ENCODE data around the gene AFTPH.

DNA sequence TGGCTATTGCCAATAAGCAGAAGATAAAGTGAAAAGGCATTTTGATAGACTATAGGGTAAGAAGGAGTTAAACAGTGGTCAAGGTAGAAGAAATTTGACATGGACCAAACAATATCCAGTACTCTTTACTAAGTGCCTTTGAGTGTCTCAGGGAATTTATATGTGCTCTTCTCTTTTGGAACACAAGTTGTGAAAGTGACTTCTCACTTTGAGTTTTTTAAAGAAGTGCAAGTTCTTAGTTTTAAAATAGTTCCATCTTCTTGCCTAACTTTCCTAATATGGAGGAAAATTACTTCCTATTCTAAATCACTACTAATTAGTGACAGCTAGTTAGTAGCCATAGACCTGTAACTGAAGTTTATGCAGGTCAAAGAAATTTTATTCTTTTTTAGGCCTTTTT, 63.4 kb downstream of the AFTPH start:
- TF ChIP-seq, protein P1, sequence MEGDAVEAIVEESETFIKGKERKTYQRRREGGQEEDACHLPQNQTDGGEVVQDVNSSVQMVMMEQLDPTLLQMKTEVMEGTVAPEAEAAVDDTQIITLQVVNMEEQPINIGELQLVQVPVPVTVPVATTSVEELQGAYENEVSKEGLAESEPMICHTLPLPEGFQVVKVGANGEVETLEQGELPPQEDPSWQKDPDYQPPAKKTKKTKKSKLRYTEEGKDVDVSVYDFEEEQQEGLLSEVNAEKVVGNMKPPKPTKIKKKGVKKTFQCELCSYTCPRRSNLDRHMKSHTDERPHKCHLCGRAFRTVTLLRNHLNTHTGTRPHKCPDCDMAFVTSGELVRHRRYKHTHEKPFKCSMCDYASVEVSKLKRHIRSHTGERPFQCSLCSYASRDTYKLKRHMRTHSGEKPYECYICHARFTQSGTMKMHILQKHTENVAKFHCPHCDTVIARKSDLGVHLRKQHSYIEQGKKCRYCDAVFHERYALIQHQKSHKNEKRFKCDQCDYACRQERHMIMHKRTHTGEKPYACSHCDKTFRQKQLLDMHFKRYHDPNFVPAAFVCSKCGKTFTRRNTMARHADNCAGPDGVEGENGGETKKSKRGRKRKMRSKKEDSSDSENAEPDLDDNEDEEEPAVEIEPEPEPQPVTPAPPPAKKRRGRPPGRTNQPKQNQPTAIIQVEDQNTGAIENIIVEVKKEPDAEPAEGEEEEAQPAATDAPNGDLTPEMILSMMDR (IDR thresholded peaks at IDR 0.05) = no peak
- no peak for TF ChIP-seq POLR2A (IDR thresholded peaks at IDR 0.05)
